GM12872 (cell line): ENCODE data around the gene FOXS1.

ENCODE experiments used
- CTCF ChIP-seq: IDR thresholded peaks from 3 replicates; pipeline ENCODE4 v1.5.1; 2011; ENCODE audit warnings: low read depth, mild to moderate bottlenecking, low read length, moderate library complexity; ENCODE audit not compliant: insufficient read depth

FOXS1 gene

GRCh38 chr20:31836853-31837608 is 8.4 kb downstream of the FOXS1 start:
- TF ChIP-seq CTCF: no peak

GRCh38 chr20:31835977-31836852 is 9.2 kb downstream of the FOXS1 start:
- TF ChIP-seq CTCF: no peak

GRCh38 chr20:31835554-31835953 is 9.8 kb downstream of the FOXS1 start:
- TF ChIP-seq CTCF: no peak

- TF ChIP-seq CTCF: no peak
These were observed 11.4 kb downstream of the FOXS1 start for GRCh38 chr20:31833931-31834521.

GRCh38 chr20:31833130-31833930 is 12.1 kb downstream of the FOXS1 start:
- peak; percentile 99 for TF ChIP-seq CTCF

- no peak for TF ChIP-seq CTCF
These were observed 13.6 kb downstream of the FOXS1 start for GRCh38 chr20:31831771-31832306.

- no peak for TF ChIP-seq CTCF
These were observed 14.2 kb downstream of the FOXS1 start for GRCh38 chr20:31831211-31831610.
